ENCODE measurements around the gene ART1.
"Not testable (repeated sequence)": the region's sequence is repeated elsewhere in the genome, so short reads cannot be mapped to it uniquely, and the experiment has no call there.

ART1 gene

GRCh38 chr11:3644817-3645235 lies at the start of gene ART1:
ART1 (plus strand) TSS chr11:3645128; CDS start chr11:3659214, 14,086 bp downstream.
- no peak for DNase-seq (ENCODE audit: low read depth in 1 of 2, low spot score in 1 of 2)

- DNase-seq (ENCODE audit: low read depth in 1 of 2, low spot score in 1 of 2): not testable (repeated sequence)
These were observed 47.2 kb upstream of the ART1 start for GRCh38 chr11:3597743-3598142.

- not testable (repeated sequence) for DNase-seq (ENCODE audit: low read depth in 1 of 2, low spot score in 1 of 2)
These were observed 44.7 kb upstream of the ART1 start for GRCh38 chr11:3600201-3600600.

- no peak for DNase-seq (ENCODE audit: low read depth in 1 of 2, low spot score in 1 of 2)
These were observed 40.8 kb upstream of the ART1 start for GRCh38 chr11:3604167-3604566.

- no peak for DNase-seq (ENCODE audit: low read depth in 1 of 2, low spot score in 1 of 2)
These were observed 39.7 kb upstream of the ART1 start for GRCh38 chr11:3605283-3605662.

- DNase-seq (ENCODE audit: low read depth in 1 of 2, low spot score in 1 of 2): no peak
These were observed 39.1 kb upstream of the ART1 start for GRCh38 chr11:3605771-3606203.

- DNase-seq (ENCODE audit: low read depth in 1 of 2, low spot score in 1 of 2): no peak
These were observed 35.3 kb upstream of the ART1 start for GRCh38 chr11:3609416-3610265.

- DNase-seq (ENCODE audit: low read depth in 1 of 2, low spot score in 1 of 2): no peak
These were observed 34.1 kb upstream of the ART1 start for GRCh38 chr11:3610846-3611245.

GRCh38 chr11:3611976-3612678 lies 32.8 kb upstream of the ART1 start:
- no peak for DNase-seq (ENCODE audit: low read depth in 1 of 2, low spot score in 1 of 2)

- DNase-seq (ENCODE audit: low read depth in 1 of 2, low spot score in 1 of 2): no peak
These were observed 30.8 kb upstream of the ART1 start for GRCh38 chr11:3613998-3614741.

- peak in 1 of 2 donors; percentile 24 for DNase-seq (ENCODE audit: low read depth in 1 of 2, low spot score in 1 of 2)
These were observed 30.2 kb upstream of the ART1 start for GRCh38 chr11:3614742-3615171.

GRCh38 chr11:3615998-3616397 lies 28.9 kb upstream of the ART1 start:
- DNase-seq (ENCODE audit: low read depth in 1 of 2, low spot score in 1 of 2): no peak

- DNase-seq (ENCODE audit: low read depth in 1 of 2, low spot score in 1 of 2): no peak
These were observed 28.0 kb upstream of the ART1 start for GRCh38 chr11:3616721-3617460.

GRCh38 chr11:3617990-3618389 lies 26.9 kb upstream of the ART1 start:
- no peak for DNase-seq (ENCODE audit: low read depth in 1 of 2, low spot score in 1 of 2)

- no peak for DNase-seq (ENCODE audit: low read depth in 1 of 2, low spot score in 1 of 2)
These were observed 22.4 kb upstream of the ART1 start for GRCh38 chr11:3622521-3622920.

GRCh38 chr11:3623121-3623520 lies 21.8 kb upstream of the ART1 start:
- DNase-seq (ENCODE audit: low read depth in 1 of 2, low spot score in 1 of 2): no peak

GRCh38 chr11:3623767-3624458 lies 21.0 kb upstream of the ART1 start:
- DNase-seq (ENCODE audit: low read depth in 1 of 2, low spot score in 1 of 2): no peak

- DNase-seq (ENCODE audit: low read depth in 1 of 2, low spot score in 1 of 2): no peak
These were observed 18.5 kb upstream of the ART1 start for GRCh38 chr11:3626250-3626960.

GRCh38 chr11:3627291-3627690 lies 17.6 kb upstream of the ART1 start:
- no peak for DNase-seq (ENCODE audit: low read depth in 1 of 2, low spot score in 1 of 2)

GRCh38 chr11:3631331-3631730 lies 13.6 kb upstream of the ART1 start:
- DNase-seq (ENCODE audit: low read depth in 1 of 2, low spot score in 1 of 2): no peak
